HG02884 (cell line): Measurements from ENCODE around the gene HEMGN.

ENCODE experiments used
- ATAC-seq: cut with Tn5 transposase; IDR thresholded peaks from one replicate; pipeline ENCODE4 v1.9.1; 2021; ENCODE audit warnings: mild to moderate bottlenecking, moderate library complexity; ENCODE audit not compliant: unreplicated experiment

The HEMGN gene

DNA sequence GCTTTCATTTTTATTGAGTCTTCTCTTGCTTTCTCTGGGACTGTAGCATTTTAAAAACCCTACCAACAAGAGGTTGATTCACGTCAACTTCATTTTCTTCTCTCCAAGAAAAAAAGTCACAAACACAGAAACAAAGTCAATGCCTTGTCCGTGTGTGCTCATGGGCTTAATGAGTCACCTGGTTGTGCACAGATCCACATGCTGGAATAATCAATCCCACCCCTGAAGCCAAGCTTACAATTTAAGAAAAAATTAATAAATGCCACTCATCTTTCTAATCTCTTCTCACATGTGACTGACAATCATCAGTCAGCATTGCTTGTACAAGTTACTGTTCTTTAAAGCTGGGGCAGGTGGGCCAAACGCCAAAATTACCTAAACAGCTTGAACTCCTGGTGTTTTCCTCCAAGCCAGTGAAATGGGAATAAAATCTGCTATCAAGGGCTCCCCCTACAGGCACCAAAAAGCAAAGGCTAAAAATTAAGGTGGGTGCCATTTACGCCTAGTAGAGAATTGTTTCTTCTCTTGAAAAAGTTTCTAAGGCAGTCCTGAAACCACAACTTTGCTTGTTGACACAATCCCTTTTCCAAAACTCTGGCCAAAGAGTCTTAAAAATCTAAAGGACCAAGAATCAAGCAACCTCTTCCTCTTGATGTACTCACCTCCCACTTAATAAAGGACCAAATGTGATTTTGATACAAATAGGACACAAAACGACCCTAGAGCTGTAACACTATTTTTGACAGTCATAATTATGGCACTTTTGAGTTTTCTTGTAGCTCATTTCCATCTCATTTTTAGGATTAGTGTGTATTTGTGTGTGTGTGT lies 37.0 kb downstream of the HEMGN start:
- ATAC-seq: no peak

DNA sequence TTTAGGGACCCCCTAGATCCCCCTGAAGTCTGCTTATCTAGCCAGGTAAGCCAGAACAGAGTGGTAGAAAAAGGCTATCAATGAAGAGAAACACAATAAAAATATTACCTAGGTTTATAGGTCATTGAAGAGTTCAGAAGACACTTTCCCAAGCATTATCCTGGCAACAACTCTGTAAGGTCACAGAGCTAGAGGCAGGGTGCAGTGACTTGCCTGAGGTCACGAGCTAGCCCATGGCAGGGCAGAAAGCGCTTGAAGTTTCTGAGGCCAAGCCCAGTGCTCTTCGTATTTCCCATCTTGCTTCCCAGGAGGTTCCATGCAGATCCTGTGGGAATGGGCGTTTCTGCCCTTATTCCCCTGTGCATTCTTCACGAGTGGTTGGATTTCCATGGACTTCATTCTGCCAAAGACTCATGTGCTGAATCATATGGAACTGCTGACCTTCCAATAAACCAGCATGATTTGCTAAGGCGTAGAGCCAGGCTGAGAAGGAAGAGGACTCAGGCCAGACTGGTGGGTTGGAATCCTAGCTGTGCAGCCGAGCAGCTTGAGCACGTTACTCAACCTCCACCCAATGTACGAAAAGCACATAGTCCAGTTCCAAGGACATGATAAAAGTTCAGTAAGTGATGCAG lies 37.8 kb downstream of the HEMGN start:
- no peak for ATAC-seq

- ATAC-seq: no peak
These were observed 42.2 kb downstream of the HEMGN start for GRCh38 chr9:97895695-97896332.

GRCh38 chr9:97895211-97895610 lies 42.8 kb downstream of the HEMGN start:
- ATAC-seq: no peak

DNA sequence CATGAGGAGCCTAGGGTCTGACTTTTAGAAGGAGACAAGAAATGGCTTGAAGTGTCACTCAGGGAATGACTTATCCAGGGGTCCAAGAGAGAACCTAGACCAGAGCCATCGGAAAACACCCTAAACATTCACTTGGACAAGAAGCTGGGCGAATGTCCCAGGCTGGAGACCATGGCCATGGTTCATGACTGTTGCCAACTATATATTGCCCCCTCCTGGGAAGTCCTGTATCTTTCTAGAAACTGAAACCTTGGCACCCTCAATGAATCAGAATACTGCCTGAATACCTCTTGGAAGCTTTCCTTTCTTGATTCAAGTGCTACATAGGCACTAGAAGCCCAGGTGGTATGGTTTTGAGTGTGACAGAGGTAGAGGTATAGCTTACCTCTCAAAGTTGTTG lies 45.6 kb downstream of the HEMGN start:
- ATAC-seq: no peak

- ATAC-seq: no peak
These were observed 46.2 kb downstream of the HEMGN start for GRCh38 chr9:97891736-97892135.

DNA sequence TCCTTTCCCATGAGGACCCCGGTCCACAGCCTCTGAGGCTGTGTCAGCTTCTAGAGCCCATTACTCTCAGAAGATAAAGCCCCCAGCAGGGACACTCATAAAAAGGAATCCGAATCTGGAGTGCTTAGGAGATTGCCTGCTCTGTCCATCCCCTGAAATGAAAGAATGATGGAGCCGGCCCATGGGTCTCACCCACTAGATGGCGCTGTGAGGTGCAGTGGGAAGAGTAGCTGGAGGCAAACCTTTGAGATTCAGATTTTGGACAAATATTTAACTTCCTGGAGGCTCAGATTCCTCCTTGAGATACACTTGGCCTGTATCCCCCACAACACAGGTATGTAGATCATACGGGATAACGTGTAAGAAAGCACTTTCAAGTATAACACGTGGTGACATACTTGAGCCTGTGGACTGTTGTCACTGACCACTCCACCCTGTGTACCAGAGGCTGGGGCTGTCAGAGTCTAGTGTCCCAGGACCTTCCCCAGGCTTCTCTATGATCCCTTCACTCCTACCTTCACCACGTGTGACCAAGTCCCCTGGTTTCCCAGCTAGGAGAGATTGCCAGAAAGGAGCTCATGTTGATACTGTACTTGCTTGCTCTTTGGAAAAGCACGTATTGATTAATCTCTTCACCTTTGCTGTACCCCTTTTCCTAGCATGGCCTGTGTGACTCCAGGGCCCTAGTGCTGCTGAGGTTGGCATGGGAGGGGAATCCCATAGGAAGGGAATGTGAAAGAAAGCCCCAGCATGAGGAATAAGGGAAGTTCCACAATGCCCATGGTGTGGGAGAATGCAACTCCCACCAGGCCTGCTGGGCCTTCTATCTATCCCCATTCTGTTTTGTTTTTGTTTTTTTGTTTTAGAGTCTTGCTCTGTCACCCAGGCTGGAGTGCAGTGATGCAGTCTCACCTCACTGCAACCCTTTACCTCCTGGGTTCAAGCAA lies 47.8 kb downstream of the HEMGN start:
- ATAC-seq: no peak

DNA sequence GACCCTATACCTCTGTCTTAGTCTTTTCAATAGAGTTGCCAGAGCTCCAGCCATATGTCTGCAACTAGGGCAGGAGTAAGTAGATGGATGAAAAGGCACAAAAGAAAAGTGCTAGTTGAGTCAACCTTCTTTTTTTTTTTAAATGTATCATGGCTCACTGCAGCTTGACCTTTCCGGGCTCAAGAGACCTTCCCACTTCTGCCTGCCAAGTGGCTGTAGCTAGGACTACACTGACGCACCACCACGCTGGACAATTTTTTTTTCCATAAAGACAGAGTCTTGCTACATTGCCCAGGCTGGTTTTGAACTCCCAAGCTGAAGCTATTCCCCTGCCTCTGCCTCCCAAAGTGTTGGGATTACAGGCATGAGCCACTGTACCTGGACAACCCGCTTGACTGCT lies 57.6 kb downstream of the HEMGN start:
- no peak for ATAC-seq
